Measurements from ENCODE around the gene POPDC2. TPM values are rescaled to one million over a fixed set of nuclear protein-coding genes. Genes with fewer than 3 reads are reported as not detected.
"Not testable (repeated sequence)": the region's sequence is repeated elsewhere in the genome, so short reads cannot be mapped to it uniquely, and the experiment has no call there.

Gene POPDC2
- total RNA-seq, 2 experiments from 2014 or later: 1.4 to 2.6 TPM

- CTCF ChIA-PET: no interaction called here
- POLR2A ChIA-PET: no interaction called here
Measured at GRCh38 chr3:119596398-119596797, 64.0 kb downstream of the POPDC2 start.

DNA sequence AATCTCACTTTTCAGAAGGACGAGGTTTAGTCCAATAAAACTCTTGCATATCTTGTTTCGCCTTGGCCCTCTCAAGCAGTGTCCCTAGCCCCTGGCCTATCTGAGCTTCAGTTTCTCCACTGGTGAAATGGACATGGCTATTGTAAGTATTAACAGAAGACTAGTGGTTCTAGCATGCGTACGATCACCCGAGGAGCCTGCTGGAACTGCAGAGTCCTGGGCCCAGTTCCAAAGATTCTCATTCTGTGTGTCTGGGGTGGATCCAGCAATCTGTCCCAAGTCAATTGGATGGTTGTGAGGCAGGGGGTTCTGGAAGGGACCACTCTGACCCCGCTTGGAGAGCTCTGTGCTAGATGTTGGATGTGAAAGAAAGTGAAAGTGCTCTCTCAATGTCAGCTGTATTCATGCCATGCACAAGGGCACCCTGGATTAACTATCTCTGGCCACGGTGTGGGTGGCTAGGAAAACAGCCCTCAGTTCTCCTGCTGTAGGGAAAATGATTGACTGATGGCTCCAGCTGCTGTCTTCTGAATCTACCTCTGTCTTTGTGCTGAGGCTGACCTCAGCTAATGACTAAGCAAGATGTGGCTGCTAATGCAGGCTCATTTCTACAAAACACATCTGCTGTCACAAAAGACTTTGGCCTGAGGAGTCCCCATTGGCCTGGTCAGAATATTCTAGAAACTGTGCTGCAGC is 64.6 kb downstream of the POPDC2 start:
- ChIA-PET CTCF (no interaction called here), POLR2A (no interaction called here)

GRCh38 chr3:119594929-119595328 is 65.5 kb downstream of the POPDC2 start:
- CTCF ChIA-PET: interaction anchor here (0.6 kb wide), 1 partner anchor 43 kb away, joined by 3 read pairs; no protein-coding TSS in a partner anchor
- POLR2A ChIA-PET: not testable (repeated sequence)

- ChIA-PET CTCF (no interaction called here), POLR2A (no interaction called here)
Measured at GRCh38 chr3:119594066-119594465, 66.3 kb downstream of the POPDC2 start.

GRCh38 chr3:119592861-119593260 is 67.5 kb downstream of the POPDC2 start:
- ChIA-PET CTCF (interaction anchor here (1.0 kb wide), 1 partner anchor 8 kb away, joined by 3 read pairs; no protein-coding TSS in a partner anchor), POLR2A (no interaction called here)

Other genes starting within 250 kb of the POPDC2 start
- gene TMEM39A, start 197.0 kb downstream of the POPDC2 start, total RNA-seq: 10 to 100 TPM; 45.4 to 45.6 TPM
- 10 to 100 TPM; 21.9 to 22.6 TPM for gene POGLUT1, start 191.6 kb downstream of the POPDC2 start, total RNA-seq
- gene TIMMDC1, start 162.0 kb downstream of the POPDC2 start, total RNA-seq: 100 to 1,000 TPM; 162 to 164 TPM
- gene CD80, start 101.0 kb downstream of the POPDC2 start, total RNA-seq: 10 to 100 TPM; 13.3 to 13.8 TPM
- 1 to 10 TPM; 7.7 to 8.5 TPM for gene ADPRH, start 81.1 kb downstream of the POPDC2 start, total RNA-seq
- gene PLA1A, start 62.7 kb downstream of the POPDC2 start, total RNA-seq: under 1 TPM in 1 of 2 experiments, not detected in 1; 0.13 TPM
- 10 to 100 TPM; 97.0 to 97.4 TPM for gene COX17, start 16.8 kb upstream of the POPDC2 start, total RNA-seq
- gene CFAP91, start 42.4 kb upstream of the POPDC2 start, total RNA-seq: under 1 TPM; 0.32 to 0.82 TPM
- gene NR1I2, start 121.5 kb upstream of the POPDC2 start, total RNA-seq: under 1 TPM; 0.55 to 0.67 TPM